Gastroesophageal sphincter (tissue), 3 donors: Measurements from ENCODE around the gene LTO1.

Experiments
- CTCF ChIP-seq, 4 experiments: fragments of 200-600 bp in 2 of 4; fragments of 450-650 bp in 2 of 4; sonication (generic) in 1 of 4; IDR thresholded peaks; one replicate each; pipeline ENCODE4 v1.5.1; 2017 to 2019; ENCODE audit warnings: antibody characterized with exemption in 4 of 4, mild to moderate bottlenecking in 2 of 4, moderate library complexity in 2 of 4
- EP300 ChIP-seq: sonication (generic); formaldehyde crosslinking; IDR thresholded peaks from one replicate; pipeline ENCODE4 v1.6.1; 2017; ENCODE audit warnings: antibody characterized with exemption, mild to moderate bottlenecking
- POLR2AphosphoS5 ChIP-seq: sonication (generic); formaldehyde crosslinking; IDR thresholded peaks from one replicate; pipeline ENCODE4 v1.6.1; 2017; ENCODE audit warnings: antibody characterized with exemption

- TF ChIP-seq CTCF (IDR thresholded peaks at IDR 0.05) (no peak), POLR2AphosphoS5 (no peak), EP300 (no peak)
Observed at GRCh38 chr11:69684651-69685050, 9.5 kb upstream of the LTO1 start.
